KMS-11 (cell line): ENCODE data around the gene SLC17A9.

Experiments
- H2AFZ ChIP-seq: fragments of 200-600 bp; sonication (generic); 2 replicates; pipeline ENCODE4 v1.6.1; 2016; ENCODE audit warnings: antibody characterized with exemption, mixed run types, low read depth
- H3K27ac ChIP-seq: fragments of 200-600 bp; sonication (generic); 2 replicates; pipeline ENCODE4 v1.6.1; 2016; ENCODE audit warnings: mild to moderate bottlenecking, mixed run types
- H3K27me3 ChIP-seq: fragments of 200-600 bp; sonication (generic); 2 replicates; pipeline ENCODE4 v1.6.1; 2017; ENCODE audit warnings: mild to moderate bottlenecking, low read depth, mixed run types, moderate library complexity; ENCODE audit not compliant: insufficient read depth
- H3K36me3 ChIP-seq: fragments of 200-600 bp; sonication (generic); 2 replicates; pipeline ENCODE4 v1.6.1; 2017; ENCODE audit warnings: mild to moderate bottlenecking, mixed run types; ENCODE audit not compliant: insufficient read depth
- H3K4me1 ChIP-seq: fragments of 200-600 bp; sonication (generic); 2 replicates; pipeline ENCODE4 v1.6.1; 2016; ENCODE audit warnings: mild to moderate bottlenecking, low read depth, mixed run types; ENCODE audit not compliant: poor library complexity, severe bottlenecking
- H3K4me2 ChIP-seq: fragments of 200-600 bp; sonication (generic); 2 replicates; pipeline ENCODE4 v1.7.0; 2016; ENCODE audit warnings: mild to moderate bottlenecking, mixed run types
- H3K4me3 ChIP-seq: fragments of 200-600 bp; sonication (generic); IDR thresholded peaks from 2 replicates; pipeline ENCODE4 v1.6.1; 2017; ENCODE audit warnings: low read depth, low read length, mixed read lengths; ENCODE audit not compliant: insufficient read depth
- H3K79me2 ChIP-seq: fragments of 200-600 bp; sonication (generic); 2 replicates; pipeline ENCODE4 v1.6.1; 2016; ENCODE audit warnings: low read depth, mixed run types; ENCODE audit not compliant: insufficient read depth
- H3K9ac ChIP-seq: fragments of 200-600 bp; sonication (generic); 2 replicates; pipeline ENCODE4 v1.6.1; 2016; ENCODE audit warnings: mild to moderate bottlenecking, mixed run types
- H4K20me1 ChIP-seq: fragments of 200-600 bp; sonication (generic); 2 replicates; pipeline ENCODE4 v1.6.1; 2016; ENCODE audit warnings: mild to moderate bottlenecking, mixed run types; ENCODE audit not compliant: insufficient read depth
- CTCF ChIP-seq: fragments of 200-600 bp; sonication (generic); conservative IDR thresholded peaks from 2 replicates; pipeline ENCODE4 v1.6.1; 2017; ENCODE audit warnings: low read depth, mild to moderate bottlenecking, antibody characterized with exemption, low read length, moderate library complexity, mixed read lengths

Gene SLC17A9

GRCh38 chr20:62914970-62915457 lies 37.5 kb upstream of the SLC17A9 start:
- H2AFZ ChIP-seq, result no peak overlapping the region
- TF ChIP-seq CTCF, result no peak
- H3K27me3 ChIP-seq, result no peaks in the 10 kb centered on the region; the same call in 1 of the 2 replicates
- peaks cover 13% of the 10 kb centered on the region; the same call in 1 of the 2 replicates for H3K36me3 ChIP-seq
- no peak overlapping the region for H3K4me3 ChIP-seq
- H3K9ac ChIP-seq, result no peak overlapping the region
- H3K79me2 ChIP-seq, result peaks cover 88% of the 10 kb centered on the region
- no peak overlapping the region for H3K27ac ChIP-seq
- H3K4me1 ChIP-seq, result peaks cover 97% of the 10 kb centered on the region
- no peak overlapping the region for H3K4me2 ChIP-seq
- H4K20me1 ChIP-seq, result peaks cover 74% of the 10 kb centered on the region

GRCh38 chr20:62916703-62917476 lies 35.6 kb upstream of the SLC17A9 start:
- Histone ChIP-seq H3K9ac (no peak overlapping the region), H3K4me2 (no peak overlapping the region; the same call in 1 of the 2 replicates), H3K4me1 (peaks cover 95% of the 10 kb centered on the region)

DNA sequence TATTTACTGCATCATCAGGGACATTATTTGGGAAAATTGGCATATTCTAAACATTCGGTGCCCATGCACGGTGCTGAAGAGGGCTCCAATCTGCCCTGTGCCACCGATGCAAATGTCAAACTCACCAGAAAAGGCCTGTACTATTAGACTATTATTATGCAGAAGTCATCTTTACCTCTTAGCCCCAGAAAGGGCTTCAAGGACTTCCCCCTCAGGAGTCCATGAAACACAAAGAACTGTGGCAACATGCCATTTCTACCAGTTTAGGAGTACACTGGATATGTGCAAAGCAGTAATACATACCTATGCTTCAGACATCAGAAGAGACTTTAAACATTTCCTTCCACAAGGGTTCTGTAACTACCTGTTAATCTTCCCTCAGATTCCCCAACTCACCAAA lies 34.8 kb upstream of the SLC17A9 start:
- H2AFZ ChIP-seq, result no peak overlapping the region
- no peak overlapping the region for H3K9ac ChIP-seq
- no peak overlapping the region for H3K4me3 ChIP-seq
- peak overlapping the region; percentile 20; the same call in 1 of the 2 replicates for H3K27ac ChIP-seq
- peaks cover 100% of the 10 kb centered on the region for H3K79me2 ChIP-seq
- peaks cover 95% of the 10 kb centered on the region for H3K4me1 ChIP-seq
- peaks cover 5% of the 10 kb centered on the region; the same call in 1 of the 2 replicates for H3K36me3 ChIP-seq
- H4K20me1 ChIP-seq, result peaks cover 90% of the 10 kb centered on the region
- H3K27me3 ChIP-seq, result no peaks in the 10 kb centered on the region; the same call in 1 of the 2 replicates
- TF ChIP-seq CTCF, result no peak
- H3K4me2 ChIP-seq, result peak overlapping the region; percentile 38; the same call in 1 of the 2 replicates

More at GRCh38 chr20:62916703-62917476, 35.6 kb upstream of the SLC17A9 start:
- Histone ChIP-seq H3K4me3 (no peak overlapping the region), H3K27me3 (no peaks in the 10 kb centered on the region; the same call in 1 of the 2 replicates), H4K20me1 (peaks cover 85% of the 10 kb centered on the region), H3K79me2 (peaks cover 100% of the 10 kb centered on the region), H3K36me3 (peaks cover 7% of the 10 kb centered on the region; the same call in 1 of the 2 replicates), H2AFZ (no peak overlapping the region), H3K27ac (no peak overlapping the region)
- no peak for TF ChIP-seq CTCF

- Histone ChIP-seq H3K4me1 (peaks cover 95% of the 10 kb centered on the region), H3K27ac (peak overlapping the region; percentile 20; the same call in 1 of the 2 replicates), H3K4me2 (peak overlapping the region; percentile 38), H3K79me2 (peaks cover 100% of the 10 kb centered on the region), H3K36me3 (peaks cover 5% of the 10 kb centered on the region; the same call in 1 of the 2 replicates), H4K20me1 (peaks cover 94% of the 10 kb centered on the region), H3K4me3 (no peak overlapping the region), H2AFZ (no peak overlapping the region), H3K9ac (no peak overlapping the region), H3K27me3 (no peaks in the 10 kb centered on the region; the same call in 1 of the 2 replicates)
- no peak for TF ChIP-seq CTCF
These were observed 34.4 kb upstream of the SLC17A9 start for GRCh38 chr20:62918147-62918546.
